Caco-2 (cell line): ENCODE measurements around the gene EDC4. TPM values are rescaled to one million over a fixed set of nuclear protein-coding genes. Genes with fewer than 3 reads are reported as not detected.

Experiments
- BruUV-seq: library from RNA; stranded (reverse); fragments of 400-500 nt; replicated peaks from 2 replicates; lab custom pipeline; 2021; lab: Mats Ljungman, UMichigan
- CTCF ChIA-PET: fragments of 300-600 bp; sonication (Branson Sonifier 250); formaldehyde crosslinking; loops from one replicate; lab custom pipeline; 2022; ENCODE audit warnings: antibody characterized with exemption; lab: Charles Lee
- POLR2A ChIA-PET: fragments of 300-600 bp; sonication (Branson Sonifier 250); formaldehyde crosslinking; loops from one replicate; lab custom pipeline; 2022; ENCODE audit warnings: antibody characterized with exemption; lab: Charles Lee
- DNase-seq, 2 experiments: peaks; one replicate each; pipeline versions ENCODE4 v3.0.0 to v3.0.0-alpha.2; 2020 to 2022
- H3K27me3 ChIP-seq: replicated peaks from 2 replicates; pipeline ENCODE4 v1.6.0; 2011; ENCODE audit warnings: low read length; ENCODE audit not compliant: control insufficient read depth, insufficient read depth
- H3K36me3 ChIP-seq: 2 replicates; pipeline ENCODE4 v1.5.1; 2011; ENCODE audit warnings: low read length; ENCODE audit not compliant: control insufficient read depth, insufficient read depth
- H3K4me1 ChIP-seq: fragments of 250-450 bp; sonication (Bioruptor Pico); 2 replicates; pipeline ENCODE4 v1.5.1; 2020; ENCODE audit warnings: mild to moderate bottlenecking
- H3K4me3 ChIP-seq: 2 replicates; pipeline ENCODE4 v1.5.1; 2011; ENCODE audit warnings: low read depth, mild to moderate bottlenecking, control low read depth, low read length
- H3K9me3 ChIP-seq: fragments of 250-450 bp; sonication (Bioruptor Pico); 2 replicates; pipeline ENCODE4 v1.5.1; 2020; ENCODE audit warnings: mild to moderate bottlenecking, moderate library complexity
- H3K27ac Mint-ChIP-seq: one replicate; pipeline ENCODE4 v1.8.0; 2022; ENCODE audit warnings: mixed read lengths; ENCODE audit not compliant: unreplicated experiment
- H3K27me3 Mint-ChIP-seq: one replicate; pipeline ENCODE4 v1.8.0; 2022; ENCODE audit warnings: mixed read lengths; ENCODE audit not compliant: insufficient read depth, unreplicated experiment
- H3K36me3 Mint-ChIP-seq: one replicate; pipeline ENCODE4 v1.8.0; 2022; ENCODE audit warnings: mild to moderate bottlenecking, mixed read lengths; ENCODE audit not compliant: insufficient read depth, unreplicated experiment
- H3K4me1 Mint-ChIP-seq: one replicate; pipeline ENCODE4 v1.8.0; 2022; ENCODE audit warnings: low read depth, mixed read lengths; ENCODE audit not compliant: unreplicated experiment
- H3K4me3 Mint-ChIP-seq: one replicate; pipeline ENCODE4 v1.8.0; 2022; ENCODE audit warnings: mild to moderate bottlenecking, moderate library complexity, mixed read lengths; ENCODE audit not compliant: unreplicated experiment
- H3K9me3 Mint-ChIP-seq: one replicate; pipeline ENCODE4 v1.8.0; 2022; ENCODE audit warnings: mixed read lengths; ENCODE audit not compliant: unreplicated experiment
- intact Hi-C: fragments of 100-400 bp; cut with micrococcal nuclease; formaldehyde crosslinking; loops from one replicate; pipeline ENCODE4 v1.10.0; 2022; ENCODE audit not compliant: unreplicated experiment
- total RNA-seq: library from RNA; stranded (reverse); gene quantifications from 2 replicates; pipeline ENCODE4 v1.2.3, GENCODE V29; 2022
- TF ChIP-seq, protein P1 (sequence below), 2 experiments: fragments of 200-600 bp in 1 of 2; IDR thresholded peaks; 1 replicate in 1 of 2; 2 replicates in 1 of 2; pipeline versions ENCODE4 v1.5.1 to v1.8.0; 2011 to 2022; ENCODE audit warnings: antibody characterized with exemption in 1 of 2, control low read depth in 1 of 2, inconsistent platforms in 1 of 2, low read depth in 1 of 2, low read length in 1 of 2, mild to moderate bottlenecking in 1 of 2, moderate library complexity in 1 of 2; ENCODE audit not compliant: insufficient read depth in 1 of 2, severe bottlenecking in 1 of 2, unreplicated experiment in 1 of 2

The EDC4 gene
- total RNA-seq, 1 experiment from 2014 or later = 139 TPM

DNA sequence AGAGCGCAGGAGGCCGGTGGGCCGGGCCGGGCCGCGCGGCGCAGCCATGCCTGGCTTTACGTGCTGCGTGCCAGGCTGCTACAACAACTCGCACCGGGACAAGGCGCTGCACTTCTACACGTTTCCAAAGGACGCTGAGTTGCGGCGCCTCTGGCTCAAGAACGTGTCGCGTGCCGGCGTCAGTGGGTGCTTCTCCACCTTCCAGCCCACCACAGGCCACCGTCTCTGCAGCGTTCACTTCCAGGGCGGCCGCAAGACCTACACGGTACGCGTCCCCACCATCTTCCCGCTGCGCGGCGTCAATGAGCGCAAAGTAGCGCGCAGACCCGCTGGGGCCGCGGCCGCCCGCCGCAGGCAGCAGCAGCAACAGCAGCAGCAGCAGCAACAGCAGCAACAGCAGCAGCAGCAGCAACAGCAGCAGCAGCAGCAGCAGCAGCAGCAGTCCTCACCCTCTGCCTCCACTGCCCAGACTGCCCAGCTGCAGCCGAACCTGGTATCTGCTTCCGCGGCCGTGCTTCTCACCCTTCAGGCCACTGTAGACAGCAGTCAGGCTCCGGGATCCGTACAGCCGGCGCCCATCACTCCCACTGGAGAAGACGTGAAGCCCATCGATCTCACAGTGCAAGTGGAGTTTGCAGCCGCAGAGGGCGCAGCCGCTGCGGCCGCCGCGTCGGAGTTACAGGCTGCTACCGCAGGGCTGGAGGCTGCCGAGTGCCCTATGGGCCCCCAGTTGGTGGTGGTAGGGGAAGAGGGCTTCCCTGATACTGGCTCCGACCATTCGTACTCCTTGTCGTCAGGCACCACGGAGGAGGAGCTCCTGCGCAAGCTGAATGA is 30.1 kb upstream of the EDC4 start:
- CTCF ChIA-PET = interaction anchor here (1.0 kb wide), 1 partner anchor 26 kb away, joined by 3 read pairs; no protein-coding TSS in a partner anchor
- Mint-ChIP-seq H3K27me3 (no peaks in the 10 kb centered on the region), H3K9me3 (no peaks in the 10 kb centered on the region), H3K4me3 (peak overlapping the region; percentile 98), H3K4me1 (peaks cover 12% of the 10 kb centered on the region), H3K36me3 (peaks cover 38% of the 10 kb centered on the region), H3K27ac (peak overlapping the region; percentile 94)
- Histone ChIP-seq H3K36me3 (no peaks in the 10 kb centered on the region), H3K9me3 (no peaks in the 10 kb centered on the region), H3K27me3 (no peaks in the 10 kb centered on the region), H3K4me3 (peak overlapping the region; percentile 63), H3K4me1 (peaks cover 31% of the 10 kb centered on the region)
- intact Hi-C loops = no loop called here
- POLR2A ChIA-PET = no interaction called here
- peak; percentile 58 to 68 for DNase-seq
- BruUV-seq = no TSS peak
- TF ChIP-seq, protein P1, sequence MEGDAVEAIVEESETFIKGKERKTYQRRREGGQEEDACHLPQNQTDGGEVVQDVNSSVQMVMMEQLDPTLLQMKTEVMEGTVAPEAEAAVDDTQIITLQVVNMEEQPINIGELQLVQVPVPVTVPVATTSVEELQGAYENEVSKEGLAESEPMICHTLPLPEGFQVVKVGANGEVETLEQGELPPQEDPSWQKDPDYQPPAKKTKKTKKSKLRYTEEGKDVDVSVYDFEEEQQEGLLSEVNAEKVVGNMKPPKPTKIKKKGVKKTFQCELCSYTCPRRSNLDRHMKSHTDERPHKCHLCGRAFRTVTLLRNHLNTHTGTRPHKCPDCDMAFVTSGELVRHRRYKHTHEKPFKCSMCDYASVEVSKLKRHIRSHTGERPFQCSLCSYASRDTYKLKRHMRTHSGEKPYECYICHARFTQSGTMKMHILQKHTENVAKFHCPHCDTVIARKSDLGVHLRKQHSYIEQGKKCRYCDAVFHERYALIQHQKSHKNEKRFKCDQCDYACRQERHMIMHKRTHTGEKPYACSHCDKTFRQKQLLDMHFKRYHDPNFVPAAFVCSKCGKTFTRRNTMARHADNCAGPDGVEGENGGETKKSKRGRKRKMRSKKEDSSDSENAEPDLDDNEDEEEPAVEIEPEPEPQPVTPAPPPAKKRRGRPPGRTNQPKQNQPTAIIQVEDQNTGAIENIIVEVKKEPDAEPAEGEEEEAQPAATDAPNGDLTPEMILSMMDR (IDR thresholded peaks at IDR 0.05; ENCODE audit: insufficient read depth in 1 of 2, low read depth in 1 of 2, low read length in 1 of 2, severe bottlenecking in 1 of 2, unreplicated experiment in 1 of 2) = peak in 1 of 2 experiments; percentile 48

DNA sequence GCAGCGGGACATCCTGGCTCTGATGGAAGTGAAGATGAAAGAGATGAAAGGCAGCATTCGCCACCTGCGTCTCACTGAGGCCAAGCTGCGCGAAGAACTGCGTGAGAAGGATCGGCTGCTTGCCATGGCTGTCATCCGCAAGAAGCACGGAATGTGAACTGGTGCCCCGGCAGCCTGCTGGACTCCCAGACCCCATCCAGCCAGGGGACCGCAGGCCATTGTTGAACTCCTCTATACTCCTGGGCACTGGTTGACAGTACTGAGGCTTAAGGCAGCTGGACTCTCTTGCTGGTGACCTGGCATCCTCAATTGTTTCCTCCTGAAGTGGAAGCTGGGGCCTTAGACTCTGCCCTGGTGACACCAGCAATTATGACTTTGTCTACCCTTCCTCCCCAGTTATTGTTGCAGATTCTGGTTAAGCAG is 29.5 kb upstream of the EDC4 start:
- peak overlapping the region; percentile 94 for H3K27ac Mint-ChIP-seq
- H3K9me3 ChIP-seq = no peaks in the 10 kb centered on the region
- POLR2A ChIA-PET = no interaction called here
- H3K4me1 ChIP-seq = peaks cover 36% of the 10 kb centered on the region
- CTCF ChIA-PET = interaction anchor here (1.0 kb wide), 1 partner anchor 27 kb away, joined by 3 read pairs; no protein-coding TSS in a partner anchor
- H3K9me3 Mint-ChIP-seq = no peaks in the 10 kb centered on the region
- H3K4me3 Mint-ChIP-seq = peak overlapping the region; percentile 98
- intact Hi-C loops = no loop called here
- H3K36me3 ChIP-seq = no peaks in the 10 kb centered on the region
- peak overlapping the region; percentile 63 for H3K4me3 ChIP-seq
- H3K36me3 Mint-ChIP-seq = peaks cover 43% of the 10 kb centered on the region
- DNase-seq = no peak
- H3K4me1 Mint-ChIP-seq = peaks cover 12% of the 10 kb centered on the region
- H3K27me3 ChIP-seq = no peaks in the 10 kb centered on the region
- BruUV-seq = no TSS peak
- no peaks in the 10 kb centered on the region for H3K27me3 Mint-ChIP-seq
- TF ChIP-seq, protein P1 (IDR thresholded peaks at IDR 0.05; ENCODE audit: insufficient read depth in 1 of 2, low read depth in 1 of 2, low read length in 1 of 2, severe bottlenecking in 1 of 2, unreplicated experiment in 1 of 2) = no peak

DNA sequence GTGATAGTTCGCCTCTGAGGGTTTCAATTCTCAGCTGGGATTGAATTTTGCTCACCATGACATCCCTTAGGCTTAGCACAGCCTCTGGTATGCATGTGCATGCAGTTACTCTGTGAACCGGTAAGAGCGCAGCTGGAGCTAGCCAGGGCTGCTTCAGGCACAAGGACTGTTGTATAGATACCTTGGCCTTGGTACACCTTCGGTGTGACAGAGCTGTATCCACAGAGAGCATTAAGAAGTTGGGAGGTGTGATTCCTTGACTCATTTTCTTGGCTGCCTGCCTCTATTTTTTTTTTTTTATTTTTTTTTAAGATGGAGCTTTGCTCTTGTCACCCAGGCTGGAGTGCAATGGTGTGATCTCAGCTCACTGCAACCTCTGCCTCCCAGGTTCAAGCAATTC is 28.4 kb upstream of the EDC4 start:
- no peak overlapping the region for H3K4me3 Mint-ChIP-seq
- H3K4me3 ChIP-seq = no peak overlapping the region
- POLR2A ChIA-PET = interaction anchor here (0.7 kb wide), 1 partner anchor 29 kb away, joined by 4 read pairs; the partner anchor contains the start of gene EDC4
- no peaks in the 10 kb centered on the region for H3K27me3 ChIP-seq
- peaks cover 37% of the 10 kb centered on the region for H3K4me1 ChIP-seq
- intact Hi-C loops = no loop called here
- H3K27me3 Mint-ChIP-seq = no peaks in the 10 kb centered on the region
- CTCF ChIA-PET = interaction anchor here (0.8 kb wide), 1 partner anchor 40 kb away, joined by 5 read pairs; no protein-coding TSS in a partner anchor
- BruUV-seq = no TSS peak
- peaks cover 17% of the 10 kb centered on the region for H3K4me1 Mint-ChIP-seq
- H3K9me3 Mint-ChIP-seq = no peaks in the 10 kb centered on the region
- DNase-seq = no peak
- peaks cover 50% of the 10 kb centered on the region for H3K36me3 Mint-ChIP-seq
- TF ChIP-seq, protein P1 (IDR thresholded peaks at IDR 0.05; ENCODE audit: insufficient read depth in 1 of 2, low read depth in 1 of 2, low read length in 1 of 2, severe bottlenecking in 1 of 2, unreplicated experiment in 1 of 2) = no peak
- no peaks in the 10 kb centered on the region; the same call in 1 of the 2 replicates for H3K36me3 ChIP-seq
- no peak overlapping the region for H3K27ac Mint-ChIP-seq
- H3K9me3 ChIP-seq = no peaks in the 10 kb centered on the region
